ENCODE results near the gene ERF. TPM values are rescaled to one million over a fixed set of nuclear protein-coding genes. Genes with fewer than 3 reads are reported as not detected.

Gene ERF
- total and polyA plus RNA-seq, 2 donors from 2014 or later, result 31.1 to 61.2 TPM

GRCh38 chr19:42214810-42215485 lies 40.0 kb downstream of the ERF start:
- FAIRE-seq (no peak), DNase-seq (no peak)
- TF ChIP-seq CTCF (IDR thresholded peaks at IDR 0.05; ENCODE audit: borderline replicate concordance, extremely low read depth, insufficient read depth), result no peak
- H3K27ac ChIP-seq (ENCODE audit: low read depth in 2 of 2, low read length in 2 of 2), result no peak overlapping the region
- no peak overlapping the region for H3K9ac ChIP-seq (ENCODE audit: low read length in 3 of 3)
- H3K27me3 ChIP-seq (ENCODE audit: control insufficient read depth, insufficient read depth, low read length), result no peaks in the 10 kb centered on the region
- H3K4me1 ChIP-seq (ENCODE audit: control insufficient read depth in 2 of 3, insufficient read depth in 2 of 3, low read depth in 1 of 3, low read length in 3 of 3), result peaks cover 3 to 20% (median 19%) of the 10 kb centered on the region in 3 donors
- peaks cover under 1 to 19% (median 13%) of the 10 kb centered on the region in 3 donors for H3K36me3 ChIP-seq (ENCODE audit: control insufficient read depth in 2 of 3, insufficient read depth in 3 of 3, low read length in 3 of 3)
- H3K9me3 ChIP-seq (ENCODE audit: control insufficient read depth in 2 of 3, insufficient read depth in 1 of 3, low read length in 3 of 3), result no peaks in the 10 kb centered on the region
- intact Hi-C loops (cut with DNase I), result no loop called here
- no peak overlapping the region for H3K4me3 ChIP-seq (ENCODE audit: low read length in 3 of 3)

- DNase-seq, result no peak
- Histone ChIP-seq H3K9ac (ENCODE audit: low read length in 3 of 3) (no peak overlapping the region), H3K36me3 (ENCODE audit: control insufficient read depth in 2 of 3, insufficient read depth in 3 of 3, low read length in 3 of 3) (peaks cover 5 to 38% (median 26%) of the 10 kb centered on the region in 3 donors), H3K9me3 (ENCODE audit: control insufficient read depth in 2 of 3, insufficient read depth in 1 of 3, low read length in 3 of 3) (no peaks in the 10 kb centered on the region), H3K4me3 (ENCODE audit: low read length in 3 of 3) (no peak overlapping the region), H3K27me3 (ENCODE audit: control insufficient read depth, insufficient read depth, low read length) (no peaks in the 10 kb centered on the region), H3K4me1 (ENCODE audit: control insufficient read depth in 2 of 3, insufficient read depth in 2 of 3, low read depth in 1 of 3, low read length in 3 of 3) (peaks cover 3 to 16% (median 15%) of the 10 kb centered on the region in 3 donors), H3K27ac (ENCODE audit: low read depth in 2 of 2, low read length in 2 of 2) (no peak overlapping the region)
- intact Hi-C loops (cut with DNase I), result no loop called here
- TF ChIP-seq CTCF (IDR thresholded peaks at IDR 0.05; ENCODE audit: borderline replicate concordance, extremely low read depth, insufficient read depth), result no peak
- no peak for FAIRE-seq
Measured at GRCh38 chr19:42212886-42213285, 42.0 kb downstream of the ERF start.

- DNase-seq (no peak), FAIRE-seq (no peak)
- Histone ChIP-seq H3K9ac (ENCODE audit: low read length in 3 of 3) (no peak overlapping the region), H3K27me3 (ENCODE audit: control insufficient read depth, insufficient read depth, low read length) (no peaks in the 10 kb centered on the region), H3K4me1 (ENCODE audit: control insufficient read depth in 2 of 3, insufficient read depth in 2 of 3, low read depth in 1 of 3, low read length in 3 of 3) (no peaks in the 10 kb centered on the region), H3K9me3 (ENCODE audit: control insufficient read depth in 2 of 3, insufficient read depth in 1 of 3, low read length in 3 of 3) (no peaks in the 10 kb centered on the region), H3K36me3 (ENCODE audit: control insufficient read depth in 2 of 3, insufficient read depth in 3 of 3, low read length in 3 of 3) (peaks cover 5 to 59% (median 40%) of the 10 kb centered on the region in 3 donors), H3K27ac (ENCODE audit: low read depth in 2 of 2, low read length in 2 of 2) (no peak overlapping the region), H3K4me3 (ENCODE audit: low read length in 3 of 3) (no peak overlapping the region)
- no peak for TF ChIP-seq CTCF (IDR thresholded peaks at IDR 0.05; ENCODE audit: borderline replicate concordance, extremely low read depth, insufficient read depth)
- intact Hi-C loops (cut with DNase I), result no loop called here
Measured at GRCh38 chr19:42208612-42209011, 46.3 kb downstream of the ERF start.

All from kidney (tissue), 14 donors.